GM23248 (cell line): Measurements from ENCODE around the gene NBL1.

ENCODE experiments used
- EZH2 ChIP-seq: fragments of 200-600 bp; sonication (generic); IDR thresholded peaks from 2 replicates; pipeline ENCODE4 v1.6.1; 2018; ENCODE audit warnings: antibody characterized with exemption, mild to moderate bottlenecking; ENCODE audit not compliant: insufficient read depth, poor library complexity, severe bottlenecking
- EZH2phosphoT487 ChIP-seq: fragments of 200-600 bp; sonication (generic); IDR thresholded peaks from 2 replicates; pipeline ENCODE4 v1.6.1; 2018; ENCODE audit warnings: antibody characterized with exemption, moderate library complexity, mild to moderate bottlenecking, low read depth; ENCODE audit not compliant: insufficient read depth

DNA sequence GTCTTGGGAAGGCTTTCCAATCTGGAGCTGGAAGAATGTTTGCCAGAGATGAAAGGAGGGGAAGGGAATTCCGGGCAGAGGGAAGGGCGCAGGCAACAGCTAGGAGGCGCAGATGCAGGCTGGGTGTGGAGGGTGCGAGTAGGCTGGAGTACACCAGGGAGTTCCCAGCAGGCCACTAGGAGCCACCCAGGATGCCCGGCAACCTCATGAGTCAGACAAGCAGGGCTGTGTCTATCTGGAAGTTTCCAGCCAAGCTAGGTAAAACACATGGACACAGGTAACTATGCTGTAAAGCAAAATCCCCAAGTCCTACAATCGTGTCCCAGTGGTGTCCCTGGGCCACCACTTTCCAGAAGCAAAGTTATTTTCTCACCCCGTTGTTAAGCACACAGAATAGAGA is 990 bp upstream of the NBL1 start:
- TF ChIP-seq EZH2 (no peak), EZH2phosphoT487 (no peak)
